ENCODE measurements around the gene GRID2IP.

DNA sequence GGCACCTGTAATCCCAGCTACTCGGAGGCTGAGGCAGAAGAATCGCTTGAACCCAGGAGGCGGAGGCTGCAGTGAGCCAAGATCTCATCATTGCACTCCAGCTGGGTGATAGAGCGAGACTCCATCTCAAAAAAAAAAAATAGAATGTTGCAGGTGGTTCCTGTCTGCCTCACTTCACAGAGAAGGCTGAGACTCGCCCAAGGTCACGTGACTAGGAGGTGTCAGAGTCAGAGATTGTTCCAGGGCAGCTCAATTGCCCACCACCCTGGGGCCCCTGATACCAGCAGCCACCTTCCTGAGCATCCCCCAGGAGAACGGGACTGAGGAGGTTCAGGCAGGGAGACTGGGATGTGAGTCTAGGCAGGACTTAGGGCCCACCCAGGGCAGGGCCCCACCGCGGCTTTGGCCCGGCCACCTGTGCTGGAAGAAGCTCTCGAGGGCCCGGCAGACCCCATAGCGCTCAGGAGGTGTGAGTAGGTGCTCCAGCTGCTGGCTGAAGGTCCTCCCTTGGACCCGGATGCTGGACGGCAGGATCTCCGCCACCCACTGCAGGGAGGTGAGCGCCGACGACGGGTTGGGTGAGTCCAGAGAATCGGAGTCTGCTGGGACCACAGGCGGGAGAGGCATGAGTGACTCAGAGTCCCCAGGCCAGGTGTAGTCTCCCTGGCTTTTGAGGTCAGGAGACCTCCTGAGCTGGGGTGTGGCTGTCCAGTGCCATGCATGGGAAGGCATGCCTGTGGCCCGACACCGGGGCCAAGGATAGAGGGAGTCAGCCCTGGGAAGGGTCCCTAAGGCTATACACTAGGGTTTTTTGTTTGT is 30.9 kb downstream of the GRID2IP start:
- TF ChIP-seq ZFX (IDR thresholded peaks at IDR 0.05; ENCODE audit: borderline replicate concordance): no peak
- TF ChIP-seq, protein P1, sequence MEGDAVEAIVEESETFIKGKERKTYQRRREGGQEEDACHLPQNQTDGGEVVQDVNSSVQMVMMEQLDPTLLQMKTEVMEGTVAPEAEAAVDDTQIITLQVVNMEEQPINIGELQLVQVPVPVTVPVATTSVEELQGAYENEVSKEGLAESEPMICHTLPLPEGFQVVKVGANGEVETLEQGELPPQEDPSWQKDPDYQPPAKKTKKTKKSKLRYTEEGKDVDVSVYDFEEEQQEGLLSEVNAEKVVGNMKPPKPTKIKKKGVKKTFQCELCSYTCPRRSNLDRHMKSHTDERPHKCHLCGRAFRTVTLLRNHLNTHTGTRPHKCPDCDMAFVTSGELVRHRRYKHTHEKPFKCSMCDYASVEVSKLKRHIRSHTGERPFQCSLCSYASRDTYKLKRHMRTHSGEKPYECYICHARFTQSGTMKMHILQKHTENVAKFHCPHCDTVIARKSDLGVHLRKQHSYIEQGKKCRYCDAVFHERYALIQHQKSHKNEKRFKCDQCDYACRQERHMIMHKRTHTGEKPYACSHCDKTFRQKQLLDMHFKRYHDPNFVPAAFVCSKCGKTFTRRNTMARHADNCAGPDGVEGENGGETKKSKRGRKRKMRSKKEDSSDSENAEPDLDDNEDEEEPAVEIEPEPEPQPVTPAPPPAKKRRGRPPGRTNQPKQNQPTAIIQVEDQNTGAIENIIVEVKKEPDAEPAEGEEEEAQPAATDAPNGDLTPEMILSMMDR (IDR thresholded peaks at IDR 0.05): no peak

All from 22Rv1 (cell line).